ENCODE data around the gene TPCN2. TPM values are rescaled to one million over a fixed set of nuclear protein-coding genes. Genes with fewer than 3 reads are reported as not detected.

TPCN2 gene
- total RNA-seq, 1 donor from 2014 or later = 4.5 TPM

DNA sequence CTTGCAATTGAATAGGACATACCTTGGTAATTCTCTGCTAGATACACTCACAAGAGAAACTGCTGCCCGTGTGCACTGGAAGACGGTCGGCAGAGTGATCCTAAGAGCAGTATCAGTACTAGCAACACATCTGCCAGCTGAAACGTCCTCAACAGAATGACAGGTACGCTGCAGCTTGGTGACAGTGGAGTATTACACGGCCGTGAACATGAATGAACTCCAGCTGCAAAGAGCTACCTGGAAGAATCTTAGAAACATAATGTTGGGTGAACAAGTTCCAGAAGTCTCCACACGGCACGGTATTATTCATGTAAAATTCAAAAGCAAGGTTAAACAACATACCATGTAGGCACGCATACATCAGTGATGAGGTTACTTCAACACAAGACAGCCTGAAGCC, 44.4 kb downstream of the TPCN2 start:
- DNase-seq (ENCODE audit: low read depth) (no peak), FAIRE-seq (no peak)
- Histone ChIP-seq H3K27me3 (ENCODE audit: control insufficient read depth, insufficient read depth, low read length) (no peaks in the 10 kb centered on the region), H3K4me3 (ENCODE audit: low read depth, low read length) (no peak overlapping the region), H3K36me3 (ENCODE audit: control insufficient read depth, insufficient read depth, low read length) (peaks cover 1% of the 10 kb centered on the region)
- TF ChIP-seq, protein P1, sequence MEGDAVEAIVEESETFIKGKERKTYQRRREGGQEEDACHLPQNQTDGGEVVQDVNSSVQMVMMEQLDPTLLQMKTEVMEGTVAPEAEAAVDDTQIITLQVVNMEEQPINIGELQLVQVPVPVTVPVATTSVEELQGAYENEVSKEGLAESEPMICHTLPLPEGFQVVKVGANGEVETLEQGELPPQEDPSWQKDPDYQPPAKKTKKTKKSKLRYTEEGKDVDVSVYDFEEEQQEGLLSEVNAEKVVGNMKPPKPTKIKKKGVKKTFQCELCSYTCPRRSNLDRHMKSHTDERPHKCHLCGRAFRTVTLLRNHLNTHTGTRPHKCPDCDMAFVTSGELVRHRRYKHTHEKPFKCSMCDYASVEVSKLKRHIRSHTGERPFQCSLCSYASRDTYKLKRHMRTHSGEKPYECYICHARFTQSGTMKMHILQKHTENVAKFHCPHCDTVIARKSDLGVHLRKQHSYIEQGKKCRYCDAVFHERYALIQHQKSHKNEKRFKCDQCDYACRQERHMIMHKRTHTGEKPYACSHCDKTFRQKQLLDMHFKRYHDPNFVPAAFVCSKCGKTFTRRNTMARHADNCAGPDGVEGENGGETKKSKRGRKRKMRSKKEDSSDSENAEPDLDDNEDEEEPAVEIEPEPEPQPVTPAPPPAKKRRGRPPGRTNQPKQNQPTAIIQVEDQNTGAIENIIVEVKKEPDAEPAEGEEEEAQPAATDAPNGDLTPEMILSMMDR (IDR thresholded peaks at IDR 0.05; ENCODE audit: insufficient read depth, low read length, severe bottlenecking) = no peak

GRCh38 chr11:69094111-69094914, 45.6 kb downstream of the TPCN2 start:
- TF ChIP-seq, protein P1 (IDR thresholded peaks at IDR 0.05; ENCODE audit: insufficient read depth, low read length, severe bottlenecking) = no peak
- DNase-seq (ENCODE audit: low read depth) (no peak), FAIRE-seq (no peak)
- Histone ChIP-seq H3K36me3 (ENCODE audit: control insufficient read depth, insufficient read depth, low read length) (peaks cover 1% of the 10 kb centered on the region), H3K4me3 (ENCODE audit: low read depth, low read length) (no peak overlapping the region), H3K27me3 (ENCODE audit: control insufficient read depth, insufficient read depth, low read length) (no peaks in the 10 kb centered on the region)

GRCh38 chr11:69094915-69095290, 46.2 kb downstream of the TPCN2 start:
- TF ChIP-seq, protein P1 (IDR thresholded peaks at IDR 0.05; ENCODE audit: insufficient read depth, low read length, severe bottlenecking) = no peak
- DNase-seq (ENCODE audit: low read depth) = no peak
- Histone ChIP-seq H3K4me3 (ENCODE audit: low read depth, low read length) (no peak overlapping the region), H3K27me3 (ENCODE audit: control insufficient read depth, insufficient read depth, low read length) (no peaks in the 10 kb centered on the region), H3K36me3 (ENCODE audit: control insufficient read depth, insufficient read depth, low read length) (peaks cover 1% of the 10 kb centered on the region)
- FAIRE-seq = no peak

- Histone ChIP-seq H3K36me3 (ENCODE audit: control insufficient read depth, insufficient read depth, low read length) (peaks cover under 1% of the 10 kb centered on the region), H3K27me3 (ENCODE audit: control insufficient read depth, insufficient read depth, low read length) (no peaks in the 10 kb centered on the region), H3K4me3 (ENCODE audit: low read depth, low read length) (no peak overlapping the region)
- FAIRE-seq (no peak), DNase-seq (ENCODE audit: low read depth) (no peak)
- TF ChIP-seq, protein P1 (IDR thresholded peaks at IDR 0.05; ENCODE audit: insufficient read depth, low read length, severe bottlenecking) = no peak
Measured at GRCh38 chr11:69095300-69095699, 46.6 kb downstream of the TPCN2 start.

DNA sequence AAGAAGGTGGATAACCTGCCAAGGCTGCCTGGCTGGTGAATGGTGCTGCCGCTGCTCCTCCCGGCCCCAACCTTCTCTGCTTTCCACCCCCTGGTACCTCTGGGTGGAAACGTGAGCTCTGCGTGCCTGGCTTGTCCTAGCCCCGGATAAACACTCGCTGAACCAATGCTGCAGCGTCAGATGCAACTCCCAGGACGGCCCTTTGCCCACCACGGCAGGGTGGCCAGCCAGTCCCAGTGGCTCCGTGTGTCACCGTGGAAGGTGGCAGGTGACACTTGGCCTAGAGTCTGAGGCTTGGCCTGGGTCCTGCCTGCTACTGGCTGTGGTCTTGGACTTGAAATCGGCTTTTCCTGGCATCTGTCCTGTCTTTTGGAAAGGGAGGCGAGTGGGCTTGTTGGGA, 47.7 kb downstream of the TPCN2 start:
- H3K27me3 ChIP-seq (ENCODE audit: control insufficient read depth, insufficient read depth, low read length) = no peaks in the 10 kb centered on the region
- DNase-seq (ENCODE audit: low read depth) (no peak), FAIRE-seq (no peak)
- TF ChIP-seq, protein P1 (IDR thresholded peaks at IDR 0.05; ENCODE audit: insufficient read depth, low read length, severe bottlenecking) = no peak
- no peak overlapping the region for H3K4me3 ChIP-seq (ENCODE audit: low read depth, low read length)
- no peaks in the 10 kb centered on the region for H3K36me3 ChIP-seq (ENCODE audit: control insufficient read depth, insufficient read depth, low read length)

GRCh38 chr11:69097263-69097662, 48.5 kb downstream of the TPCN2 start:
- no peak for DNase-seq (ENCODE audit: low read depth)
- Histone ChIP-seq H3K36me3 (ENCODE audit: control insufficient read depth, insufficient read depth, low read length) (no peaks in the 10 kb centered on the region), H3K4me3 (ENCODE audit: low read depth, low read length) (no peak overlapping the region), H3K27me3 (ENCODE audit: control insufficient read depth, insufficient read depth, low read length) (no peaks in the 10 kb centered on the region)
- no peak for FAIRE-seq
- TF ChIP-seq, protein P1 (IDR thresholded peaks at IDR 0.05; ENCODE audit: insufficient read depth, low read length, severe bottlenecking) = no peak

Data from bronchial epithelial cell (primary cell).